SK-N-DZ (cell line): ENCODE measurements around the gene LAMA3. TPM values are rescaled to one million over a fixed set of nuclear protein-coding genes. Genes with fewer than 3 reads are reported as not detected.

Experiments used
- DNase-seq: peaks from one replicate; pipeline ENCODE4 v3.0.0-alpha.2; 2015; ENCODE audit warnings: low spot score
- polyA plus RNA-seq, 2 experiments: library from polyadenylated mRNA; depleted of rRNA; stranded (reverse); fragments of >200 nt; gene quantifications; 2 replicates each; pipeline ENCODE4 v1.2.3, GENCODE V29; 2014

LAMA3 gene, protein sequence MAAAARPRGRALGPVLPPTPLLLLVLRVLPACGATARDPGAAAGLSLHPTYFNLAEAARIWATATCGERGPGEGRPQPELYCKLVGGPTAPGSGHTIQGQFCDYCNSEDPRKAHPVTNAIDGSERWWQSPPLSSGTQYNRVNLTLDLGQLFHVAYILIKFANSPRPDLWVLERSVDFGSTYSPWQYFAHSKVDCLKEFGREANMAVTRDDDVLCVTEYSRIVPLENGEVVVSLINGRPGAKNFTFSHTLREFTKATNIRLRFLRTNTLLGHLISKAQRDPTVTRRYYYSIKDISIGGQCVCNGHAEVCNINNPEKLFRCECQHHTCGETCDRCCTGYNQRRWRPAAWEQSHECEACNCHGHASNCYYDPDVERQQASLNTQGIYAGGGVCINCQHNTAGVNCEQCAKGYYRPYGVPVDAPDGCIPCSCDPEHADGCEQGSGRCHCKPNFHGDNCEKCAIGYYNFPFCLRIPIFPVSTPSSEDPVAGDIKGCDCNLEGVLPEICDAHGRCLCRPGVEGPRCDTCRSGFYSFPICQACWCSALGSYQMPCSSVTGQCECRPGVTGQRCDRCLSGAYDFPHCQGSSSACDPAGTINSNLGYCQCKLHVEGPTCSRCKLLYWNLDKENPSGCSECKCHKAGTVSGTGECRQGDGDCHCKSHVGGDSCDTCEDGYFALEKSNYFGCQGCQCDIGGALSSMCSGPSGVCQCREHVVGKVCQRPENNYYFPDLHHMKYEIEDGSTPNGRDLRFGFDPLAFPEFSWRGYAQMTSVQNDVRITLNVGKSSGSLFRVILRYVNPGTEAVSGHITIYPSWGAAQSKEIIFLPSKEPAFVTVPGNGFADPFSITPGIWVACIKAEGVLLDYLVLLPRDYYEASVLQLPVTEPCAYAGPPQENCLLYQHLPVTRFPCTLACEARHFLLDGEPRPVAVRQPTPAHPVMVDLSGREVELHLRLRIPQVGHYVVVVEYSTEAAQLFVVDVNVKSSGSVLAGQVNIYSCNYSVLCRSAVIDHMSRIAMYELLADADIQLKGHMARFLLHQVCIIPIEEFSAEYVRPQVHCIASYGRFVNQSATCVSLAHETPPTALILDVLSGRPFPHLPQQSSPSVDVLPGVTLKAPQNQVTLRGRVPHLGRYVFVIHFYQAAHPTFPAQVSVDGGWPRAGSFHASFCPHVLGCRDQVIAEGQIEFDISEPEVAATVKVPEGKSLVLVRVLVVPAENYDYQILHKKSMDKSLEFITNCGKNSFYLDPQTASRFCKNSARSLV (N-terminal part only)
- 0.03 and 0.22 TPM in 2 replicates for polyA plus RNA-seq (2014; cell fraction: cytosol; rRNA removed)
- polyA plus RNA-seq (2014; cell fraction: nucleus; rRNA removed): 0.43 and 0.59 TPM in 2 replicates

- DNase-seq: peak; percentile 21
Measured at GRCh38 chr18:23689031-23689615, at the start of gene LAMA3. Gene LAMA3, plus strand, starts transcription at chr18:23689453. Its CDS starts 231 bp downstream, at chr18:23689684.

DNA sequence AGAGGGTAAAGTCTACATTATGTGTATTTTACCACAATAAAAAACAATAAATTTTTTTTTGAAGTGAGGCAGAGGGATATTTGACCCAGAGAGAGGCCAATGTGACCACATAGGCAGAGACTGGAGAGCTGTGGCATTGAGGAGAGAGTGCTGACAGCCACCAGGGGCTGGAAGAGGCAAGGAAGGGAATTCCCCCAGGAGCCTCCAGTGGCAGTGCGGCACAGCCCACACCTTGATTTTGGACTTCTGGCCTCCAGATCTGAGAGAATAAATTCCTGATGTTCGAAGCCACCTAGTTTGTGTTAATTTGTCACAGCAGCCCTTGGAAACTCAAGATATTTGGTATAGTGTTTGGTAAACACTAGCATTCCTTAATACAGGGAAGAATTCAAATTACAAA is 49.2 kb upstream of the LAMA3 start:
- DNase-seq: no peak

DNA sequence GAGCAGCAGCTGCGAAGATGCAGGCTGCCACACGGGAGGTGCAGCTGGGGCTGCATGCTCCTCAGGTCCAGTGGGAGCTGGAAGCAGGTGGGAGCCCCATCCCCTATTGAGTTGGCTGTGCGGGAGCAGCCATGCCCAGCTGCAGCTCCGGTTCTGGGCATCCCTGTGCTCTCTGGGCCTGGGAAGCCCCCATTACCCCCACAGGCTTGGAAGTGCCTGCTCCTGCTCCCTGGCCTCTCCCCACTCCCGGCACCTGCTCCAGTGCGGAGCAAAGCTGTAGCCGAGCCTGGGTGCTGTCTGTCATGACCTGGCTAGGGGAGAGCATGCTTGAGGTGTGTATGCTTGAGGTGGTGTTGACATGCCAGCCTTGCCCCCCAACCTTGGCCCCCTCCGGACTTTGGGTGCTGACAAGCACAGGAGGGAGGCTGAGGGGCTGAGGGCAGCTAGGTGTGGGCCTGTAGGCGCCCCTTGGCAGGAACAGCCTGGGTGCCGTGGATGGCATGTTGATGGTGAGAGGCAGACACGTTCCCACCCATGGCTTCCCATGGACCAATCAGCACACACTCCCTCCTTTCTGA is 48.0 kb upstream of the LAMA3 start:
- DNase-seq: no peak

GRCh38 chr18:23641937-23642666 is 47.2 kb upstream of the LAMA3 start:
- no peak for DNase-seq

DNA sequence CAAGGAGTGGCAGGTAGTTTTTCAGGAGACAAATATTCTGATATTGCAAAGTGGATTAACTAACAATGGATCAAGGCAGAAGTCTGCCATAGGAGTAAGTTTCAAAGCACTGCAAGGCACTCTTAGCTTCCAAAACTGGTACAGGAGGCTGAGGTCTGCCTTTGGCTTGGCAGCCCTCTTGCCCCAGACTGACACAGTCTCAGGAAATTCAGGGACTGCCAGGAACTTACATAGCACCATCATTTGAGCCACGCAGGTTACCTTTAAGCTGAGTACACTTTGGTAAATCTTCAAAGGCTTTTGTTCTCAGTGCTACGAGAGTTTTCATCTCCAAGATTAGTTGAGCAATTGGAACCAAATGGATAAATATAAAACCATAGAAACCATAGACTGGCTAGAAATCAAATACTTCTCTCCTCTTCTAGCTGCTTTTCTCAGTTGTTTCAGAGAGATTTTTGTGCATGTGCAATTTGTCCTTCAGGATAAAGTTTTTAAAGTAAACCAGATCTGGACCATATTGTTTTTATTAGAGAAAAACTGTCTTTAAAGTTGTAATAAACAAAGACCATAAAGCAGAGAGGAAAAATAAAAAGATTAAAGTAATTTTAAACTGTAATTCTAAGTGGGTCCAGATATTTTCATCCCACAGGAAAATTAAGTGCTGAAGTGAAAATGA is 45.3 kb upstream of the LAMA3 start:
- DNase-seq: no peak

DNA sequence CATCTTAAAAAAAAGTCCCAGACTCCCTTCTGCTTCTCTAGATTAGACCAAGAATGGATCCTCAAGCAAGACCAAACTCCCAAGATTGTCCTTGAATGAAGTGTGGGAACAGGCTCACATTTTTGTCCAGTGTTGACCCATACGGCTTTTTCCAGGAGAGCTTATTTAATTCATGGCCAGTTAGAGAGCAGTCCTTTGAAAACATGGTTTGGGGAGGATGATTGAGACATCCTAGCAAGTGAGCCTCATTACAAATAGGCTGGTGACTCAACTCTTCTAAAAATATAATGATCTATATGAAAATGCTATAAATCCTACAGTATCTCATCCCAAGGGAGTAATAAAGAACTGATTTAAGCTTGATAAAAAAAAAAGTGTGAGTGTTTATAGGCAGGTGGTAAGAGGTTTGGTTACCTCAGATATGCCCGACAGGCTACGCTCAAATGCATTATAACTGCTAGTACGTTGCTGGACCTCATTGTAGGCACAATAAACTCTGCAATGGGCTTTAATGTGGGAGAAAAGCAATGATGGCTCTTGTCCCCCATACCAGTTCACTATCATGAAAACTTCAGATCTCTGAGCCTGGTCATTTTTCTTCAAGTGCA is 43.6 kb upstream of the LAMA3 start:
- DNase-seq: no peak

DNA sequence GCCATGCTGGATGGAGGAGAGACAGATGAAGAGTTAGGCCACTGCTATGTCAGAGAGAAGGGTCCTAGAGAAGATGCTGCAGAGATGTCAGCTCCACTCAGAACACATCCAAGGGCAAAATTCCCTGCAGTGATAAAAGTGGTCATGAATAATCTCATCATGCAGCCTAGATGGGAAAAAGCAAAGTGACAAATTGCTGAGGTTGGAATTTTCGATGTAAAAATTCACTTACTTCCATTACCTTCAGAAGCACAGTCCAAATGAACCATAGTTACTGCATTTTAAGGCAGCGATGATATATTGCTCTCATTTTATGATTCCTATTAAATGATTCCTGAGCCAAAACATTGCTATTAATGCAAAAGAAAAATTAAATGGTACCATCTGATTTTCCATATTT is 43.0 kb upstream of the LAMA3 start:
- no peak for DNase-seq

DNA sequence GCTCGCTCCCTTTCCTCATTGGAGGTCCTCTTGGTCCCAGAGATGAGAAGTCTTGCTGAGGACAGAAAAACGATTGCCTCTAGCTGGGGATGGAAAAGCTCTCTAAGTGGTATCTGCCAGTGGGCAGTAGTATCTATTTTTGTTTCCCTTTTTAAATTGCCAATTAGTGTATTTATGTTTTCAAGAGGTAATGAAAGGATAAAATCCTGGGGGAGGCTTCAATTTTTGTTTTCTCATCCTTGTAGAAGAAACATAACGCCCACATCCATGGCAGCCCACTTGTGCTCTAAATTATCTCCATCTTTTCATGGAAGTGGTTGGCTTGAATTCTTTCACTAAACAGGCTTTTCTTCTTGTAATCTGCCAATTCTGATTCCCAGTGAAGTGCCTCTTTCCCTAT is 40.8 kb upstream of the LAMA3 start:
- no peak for DNase-seq

DNA sequence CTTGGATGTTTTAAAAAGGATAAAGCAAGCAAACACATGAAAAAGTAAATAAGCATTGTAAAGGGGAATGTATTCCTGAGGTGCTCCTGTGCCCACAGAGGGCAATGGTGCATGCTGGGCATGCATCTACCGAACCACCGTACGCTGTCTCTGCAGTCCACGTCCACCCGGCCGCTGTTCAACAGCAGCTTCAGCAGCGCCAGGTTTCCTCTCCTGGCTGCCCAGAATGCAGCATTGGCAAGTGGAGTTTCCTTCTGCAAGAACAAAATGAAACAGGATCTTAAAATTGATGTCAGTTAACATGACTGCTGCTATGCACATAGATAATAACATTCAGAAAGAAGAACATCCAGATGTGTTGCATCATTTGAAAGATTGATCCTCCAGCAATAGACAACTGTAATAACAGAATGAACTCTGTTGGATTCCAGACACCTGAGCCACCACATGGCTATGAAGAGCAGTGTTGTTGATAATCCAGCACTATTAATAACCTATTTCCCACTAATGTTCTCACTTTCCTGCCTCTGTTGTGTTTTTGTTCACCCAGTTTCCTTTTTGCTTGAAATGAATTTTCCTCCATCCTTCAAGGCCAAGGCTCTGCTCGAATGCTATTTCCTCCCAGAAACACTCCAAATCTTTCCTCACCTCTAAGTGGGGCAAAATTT is 40.2 kb upstream of the LAMA3 start:
- no peak for DNase-seq

GRCh38 chr18:23650968-23651927 is 38.0 kb upstream of the LAMA3 start:
- no peak for DNase-seq

GRCh38 chr18:23652232-23652631 is 37.0 kb upstream of the LAMA3 start:
- DNase-seq: no peak

- no peak for DNase-seq
Measured at GRCh38 chr18:23658285-23658684, 31.0 kb upstream of the LAMA3 start.

DNA sequence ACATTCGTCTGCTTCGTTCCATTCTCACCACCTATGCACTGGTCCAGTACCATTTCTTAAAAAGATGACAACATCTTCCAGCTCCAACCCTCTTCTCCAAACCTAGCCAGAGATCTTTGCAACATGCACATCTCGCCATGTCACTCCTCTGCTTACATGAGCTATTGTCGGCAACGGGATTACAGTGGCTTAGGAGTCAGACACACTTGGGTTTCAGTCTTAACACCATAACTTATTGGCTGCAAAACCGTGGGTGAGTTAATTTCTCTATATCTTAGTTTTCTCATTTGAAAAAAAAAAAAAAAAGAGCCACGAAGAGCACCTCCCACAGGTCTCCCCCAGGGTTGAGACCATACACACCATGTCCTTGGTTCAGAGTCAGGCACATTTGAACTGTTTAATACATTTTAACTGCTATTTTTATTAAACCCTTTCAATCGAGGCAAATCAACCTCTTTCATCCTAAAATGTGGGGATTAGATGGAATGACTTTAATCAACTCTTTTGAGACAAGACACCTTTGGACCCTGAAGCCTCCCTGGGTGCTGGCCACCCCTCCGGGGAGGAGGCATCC is 27.4 kb upstream of the LAMA3 start:
- DNase-seq: no peak

DNA sequence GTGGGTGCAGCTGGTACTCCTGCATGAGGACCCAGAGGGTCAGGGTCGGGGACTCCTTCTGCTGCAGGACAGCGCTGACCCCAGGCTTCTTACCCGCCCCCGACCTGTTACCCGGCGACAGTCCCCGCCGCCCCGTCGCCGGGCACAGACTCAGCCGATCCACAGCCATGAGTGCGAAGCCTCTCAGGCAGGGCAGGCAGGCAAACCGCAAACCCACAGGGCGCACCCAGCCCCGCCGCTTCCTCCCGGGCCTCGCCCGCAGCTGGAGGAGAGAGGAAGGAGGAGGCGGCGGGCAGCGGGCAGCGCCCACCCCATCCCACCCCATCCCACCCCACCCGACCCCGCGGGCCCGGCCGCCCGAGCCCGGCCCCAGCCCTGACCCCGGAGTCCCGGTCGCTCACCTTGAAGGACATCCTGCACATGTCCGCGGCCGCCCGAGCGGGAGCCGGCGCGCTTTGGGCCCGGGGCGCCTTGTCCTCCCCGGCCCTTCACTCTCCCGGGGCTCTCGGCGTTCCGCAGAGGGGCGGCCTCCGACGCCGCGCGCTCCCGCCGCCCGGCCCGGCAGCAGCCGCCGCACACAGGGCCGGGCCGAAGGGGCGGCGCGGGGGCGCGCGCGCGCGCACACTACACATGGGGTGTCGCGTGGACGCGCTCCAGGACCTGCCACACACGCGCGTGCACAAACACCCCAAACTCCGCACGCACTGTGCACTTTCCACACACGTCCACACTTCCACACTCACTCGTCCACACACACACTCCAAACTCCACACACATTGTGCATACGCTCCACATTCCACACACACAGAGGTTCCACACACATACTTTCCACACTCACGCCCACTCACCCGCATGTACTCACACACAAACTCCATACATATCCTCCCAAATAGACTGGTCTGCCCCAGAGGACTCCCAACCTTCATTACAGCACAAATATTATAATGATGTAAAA is 26.7 kb upstream of the LAMA3 start, which contains the start of gene ANKRD29:
ANKRD29 (minus strand) TSS at position 603 of the 955 bp plus-strand sequence; CDS start at position 422, 181 bp downstream.
- no peak for DNase-seq

- no peak for DNase-seq
Measured at GRCh38 chr18:23664674-23665073, 24.6 kb upstream of the LAMA3 start.

DNA sequence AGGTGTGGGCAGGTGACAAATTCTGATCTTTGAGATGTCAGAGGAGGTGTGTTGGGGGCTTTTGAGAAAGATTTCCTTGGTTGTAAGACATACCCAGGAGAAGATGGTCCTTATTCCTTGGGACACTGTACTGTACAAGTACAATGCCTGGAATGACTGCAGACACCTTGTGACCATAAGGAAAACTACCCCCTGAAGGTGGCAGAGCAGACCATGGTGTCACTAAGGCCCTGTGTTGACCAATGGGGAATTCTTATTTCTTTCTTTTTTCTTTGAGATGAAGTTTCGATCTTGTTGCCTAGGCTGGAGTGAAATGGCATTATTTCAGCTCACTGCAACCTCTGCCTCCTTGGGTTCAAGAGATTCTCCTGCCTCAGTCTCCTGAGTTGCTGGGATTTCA is 22.1 kb upstream of the LAMA3 start:
- DNase-seq: no peak
